ENCODE measurements around the gene FEV.

DNA sequence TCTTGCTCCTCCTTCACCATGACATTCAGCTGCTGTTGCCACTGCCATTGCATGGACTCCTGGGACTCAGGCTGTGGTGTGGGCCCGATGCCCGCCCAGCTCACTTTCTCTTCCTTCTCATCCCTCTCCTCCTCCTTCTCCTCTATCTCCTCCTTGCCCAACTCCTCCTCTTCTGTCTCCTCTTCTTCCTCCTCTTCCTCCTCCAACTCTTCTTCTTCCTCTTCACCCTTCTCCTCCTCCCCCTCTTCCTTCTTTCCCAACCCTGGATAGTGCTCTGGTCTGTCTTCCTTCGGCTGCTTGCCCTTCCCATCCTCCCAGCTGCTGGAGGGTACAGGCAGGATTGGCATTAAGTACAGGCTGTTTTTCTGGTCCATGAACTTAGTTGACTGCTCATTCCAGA is 19.0 kb upstream of the FEV start:
- TF ChIP-seq, protein P1, sequence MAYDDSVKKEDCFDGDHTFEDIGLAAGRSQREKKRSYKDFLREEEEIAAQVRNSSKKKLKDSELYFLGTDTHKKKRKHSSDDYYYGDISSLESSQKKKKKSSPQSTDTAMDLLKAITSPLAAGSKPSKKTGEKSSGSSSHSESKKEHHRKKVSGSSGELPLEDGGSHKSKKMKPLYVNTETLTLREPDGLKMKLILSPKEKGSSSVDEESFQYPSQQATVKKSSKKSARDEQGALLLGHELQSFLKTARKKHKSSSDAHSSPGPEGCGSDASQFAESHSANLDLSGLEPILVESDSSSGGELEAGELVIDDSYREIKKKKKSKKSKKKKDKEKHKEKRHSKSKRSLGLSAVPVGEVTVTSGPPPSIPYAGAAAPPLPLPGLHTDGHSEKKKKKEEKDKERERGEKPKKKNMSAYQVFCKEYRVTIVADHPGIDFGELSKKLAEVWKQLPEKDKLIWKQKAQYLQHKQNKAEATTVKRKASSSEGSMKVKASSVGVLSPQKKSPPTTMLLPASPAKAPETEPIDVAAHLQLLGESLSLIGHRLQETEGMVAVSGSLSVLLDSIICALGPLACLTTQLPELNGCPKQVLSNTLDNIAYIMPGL (CRISPR knock-in tag; IDR thresholded peaks at IDR 0.05; ENCODE audit: borderline replicate concordance): no peak
- TF ChIP-seq POLR2AphosphoS2 (conservative IDR thresholded peaks at IDR 0.05; ENCODE audit: low read length) (no peak), ESRRA (IDR thresholded peaks at IDR 0.05; ENCODE audit: borderline replicate concordance, low read length) (no peak)
- TF ChIP-seq, protein P2, sequence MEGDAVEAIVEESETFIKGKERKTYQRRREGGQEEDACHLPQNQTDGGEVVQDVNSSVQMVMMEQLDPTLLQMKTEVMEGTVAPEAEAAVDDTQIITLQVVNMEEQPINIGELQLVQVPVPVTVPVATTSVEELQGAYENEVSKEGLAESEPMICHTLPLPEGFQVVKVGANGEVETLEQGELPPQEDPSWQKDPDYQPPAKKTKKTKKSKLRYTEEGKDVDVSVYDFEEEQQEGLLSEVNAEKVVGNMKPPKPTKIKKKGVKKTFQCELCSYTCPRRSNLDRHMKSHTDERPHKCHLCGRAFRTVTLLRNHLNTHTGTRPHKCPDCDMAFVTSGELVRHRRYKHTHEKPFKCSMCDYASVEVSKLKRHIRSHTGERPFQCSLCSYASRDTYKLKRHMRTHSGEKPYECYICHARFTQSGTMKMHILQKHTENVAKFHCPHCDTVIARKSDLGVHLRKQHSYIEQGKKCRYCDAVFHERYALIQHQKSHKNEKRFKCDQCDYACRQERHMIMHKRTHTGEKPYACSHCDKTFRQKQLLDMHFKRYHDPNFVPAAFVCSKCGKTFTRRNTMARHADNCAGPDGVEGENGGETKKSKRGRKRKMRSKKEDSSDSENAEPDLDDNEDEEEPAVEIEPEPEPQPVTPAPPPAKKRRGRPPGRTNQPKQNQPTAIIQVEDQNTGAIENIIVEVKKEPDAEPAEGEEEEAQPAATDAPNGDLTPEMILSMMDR (IDR thresholded peaks at IDR 0.05): no peak
- TF ChIP-seq, protein P3, sequence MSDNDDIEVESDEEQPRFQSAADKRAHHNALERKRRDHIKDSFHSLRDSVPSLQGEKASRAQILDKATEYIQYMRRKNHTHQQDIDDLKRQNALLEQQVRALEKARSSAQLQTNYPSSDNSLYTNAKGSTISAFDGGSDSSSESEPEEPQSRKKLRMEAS (IDR thresholded peaks at IDR 0.05): no peak

All from A549 (cell line).